Esophagus (tissue), 2 donors: ENCODE results near the gene ZDHHC14. TPM values are rescaled to one million over a fixed set of nuclear protein-coding genes. Genes with fewer than 3 reads are reported as not detected.

Experiments
- H3K27ac ChIP-seq, 2 donors: one replicate each; pipeline ENCODE4 v1.5.1; 2013; ENCODE audit warnings: low read depth in 2 of 2, mild to moderate bottlenecking in 2 of 2, inconsistent platforms in 1 of 2, low read length in 1 of 2, moderate library complexity in 1 of 2
- H3K27me3 ChIP-seq, 2 donors: one replicate each; pipeline ENCODE4 v1.6.1; 2013; ENCODE audit warnings: low read length in 2 of 2, control low read depth in 1 of 2, mild to moderate bottlenecking in 1 of 2; ENCODE audit not compliant: insufficient read depth in 2 of 2, control insufficient read depth in 1 of 2
- H3K36me3 ChIP-seq, 2 donors: one replicate each; pipeline ENCODE4 v1.6.1; 2013; ENCODE audit warnings: low read length in 1 of 2; ENCODE audit not compliant: control insufficient read depth in 2 of 2, insufficient read depth in 2 of 2
- H3K4me1 ChIP-seq, 2 donors: one replicate each; pipeline ENCODE4 v1.6.1; 2013; ENCODE audit warnings: low read length in 1 of 2; ENCODE audit not compliant: control insufficient read depth in 2 of 2, insufficient read depth in 2 of 2
- H3K4me3 ChIP-seq, 2 donors: one replicate each; pipeline ENCODE4 v1.5.1; 2013; ENCODE audit warnings: low read length in 2 of 2, mild to moderate bottlenecking in 2 of 2, low read depth in 1 of 2, moderate library complexity in 1 of 2
- H3K9me3 ChIP-seq, 2 donors: one replicate each; pipeline ENCODE4 v1.6.1; 2013; ENCODE audit warnings: mild to moderate bottlenecking in 2 of 2, low read depth in 1 of 2, low read length in 1 of 2, moderate library complexity in 1 of 2; ENCODE audit not compliant: control insufficient read depth in 2 of 2, insufficient read depth in 1 of 2
- WGBS, 2 donors: extraction: QIAGEN DNeasy Blood & Tissue Kit; methylation state at CpG; one replicate each; pipeline ENCODE4 v1.1.7; 2013; 5-methylcytosine and 5-hydroxymethylcytosine counted together
- polyA plus RNA-seq, 2 donors: library from polyadenylated mRNA; stranded (reverse); fragments of 200-250 nt; gene quantifications; one replicate each; pipeline ENCODE4 v1.2.3, GENCODE V29; 2013
- donor health status: healthy with polysubstance abuse.
- donor health status: Bipolar disorder and iron deficiency.

Gene ZDHHC14
- polyA plus RNA-seq, 2 donors = 2.9 to 3.7 TPM

- Histone ChIP-seq H3K27me3 (peaks cover 0 to 2% of the 10 kb centered on the region in 2 donors), H3K9me3 (no peaks in the 10 kb centered on the region), H3K4me1 (no peaks in the 10 kb centered on the region), H3K27ac (no peak overlapping the region), H3K4me3 (no peak overlapping the region), H3K36me3 (no peaks in the 10 kb centered on the region)
- 83 to 89% methylated on average over 8 of the region's 8 CpGs for WGBS, 2 donors
Measured at GRCh38 chr6:157358287-157358686, 22.7 kb upstream of the ZDHHC14 start.

GRCh38 chr6:157361886-157362285 lies 19.1 kb upstream of the ZDHHC14 start:
- WGBS, 2 donors = 73 to 76% methylated on average over 3 of the region's 3 CpGs
- H3K9me3 ChIP-seq = no peaks in the 10 kb centered on the region
- no peaks in the 10 kb centered on the region for H3K27me3 ChIP-seq
- H3K4me1 ChIP-seq = no peaks in the 10 kb centered on the region
- no peak overlapping the region for H3K27ac ChIP-seq
- H3K36me3 ChIP-seq = no peaks in the 10 kb centered on the region
- no peak overlapping the region for H3K4me3 ChIP-seq

GRCh38 chr6:157364705-157365104 lies 16.3 kb upstream of the ZDHHC14 start:
- 98 to 99% methylated on average over 1 of the region's 1 CpG for WGBS, 2 donors
- Histone ChIP-seq H3K4me3 (no peak overlapping the region), H3K27me3 (no peaks in the 10 kb centered on the region), H3K4me1 (no peaks in the 10 kb centered on the region), H3K27ac (no peak overlapping the region), H3K36me3 (no peaks in the 10 kb centered on the region), H3K9me3 (no peaks in the 10 kb centered on the region)

DNA sequence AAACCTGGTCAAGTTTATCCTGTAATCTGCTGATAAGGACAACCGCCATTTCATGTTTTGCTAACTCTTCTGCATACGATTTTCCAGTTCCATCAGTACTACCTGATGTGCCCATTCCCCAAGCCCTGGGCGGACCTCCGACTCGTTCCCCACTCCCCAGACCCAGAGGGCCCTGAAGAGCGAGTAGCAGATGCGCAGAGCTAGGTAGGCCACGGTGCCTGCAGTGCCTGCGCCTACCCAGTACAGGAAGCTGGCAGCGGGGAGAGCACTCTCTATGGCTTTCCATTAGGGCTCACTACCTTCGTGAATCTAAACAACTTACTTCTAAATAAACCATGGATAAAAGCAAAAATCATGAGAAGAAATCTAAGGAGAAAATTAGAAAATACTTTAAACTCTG lies 14.3 kb upstream of the ZDHHC14 start:
- no peaks in the 10 kb centered on the region for H3K36me3 ChIP-seq
- H3K4me3 ChIP-seq = no peak overlapping the region
- H3K4me1 ChIP-seq = no peaks in the 10 kb centered on the region
- no peaks in the 10 kb centered on the region for H3K27me3 ChIP-seq
- H3K9me3 ChIP-seq = no peaks in the 10 kb centered on the region
- WGBS, 2 donors = 91 to 92% methylated on average over 11 of the region's 11 CpGs
- no peak overlapping the region for H3K27ac ChIP-seq

DNA sequence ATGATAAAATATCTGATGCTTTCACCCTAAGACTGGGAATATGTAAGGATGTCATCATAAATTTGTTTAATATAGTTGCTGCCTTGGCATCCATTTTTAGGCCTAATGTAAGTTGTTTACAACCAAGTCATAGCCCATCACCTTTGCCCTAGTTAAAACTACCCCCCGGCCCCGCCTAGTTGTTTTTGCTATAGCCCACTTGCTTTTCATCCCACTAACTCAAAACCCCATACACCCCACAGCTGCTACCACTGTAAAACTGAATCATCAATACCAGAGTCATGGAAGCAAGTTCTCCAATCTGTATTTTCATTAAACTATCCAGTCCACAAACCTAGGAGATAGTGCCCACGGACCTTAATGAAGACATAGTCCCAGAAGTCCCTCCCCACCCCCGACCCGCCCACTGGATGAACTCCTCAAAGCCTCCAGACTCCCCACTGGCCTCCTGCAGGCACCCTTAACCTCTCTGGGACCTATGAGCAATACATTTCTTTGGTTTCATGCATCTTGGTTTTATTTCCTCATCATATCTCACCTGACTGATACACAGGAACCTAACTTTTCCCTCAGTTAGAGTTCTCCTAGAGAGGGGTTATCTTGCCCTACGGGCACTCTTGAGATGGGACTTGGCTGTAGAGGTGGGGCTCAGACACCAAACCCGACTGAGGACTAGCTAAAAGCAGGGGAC lies 12.5 kb upstream of the ZDHHC14 start:
- H3K27me3 ChIP-seq = no peaks in the 10 kb centered on the region
- WGBS, 2 donors = 82 to 84% methylated on average over 7 of the region's 7 CpGs
- no peak overlapping the region for H3K27ac ChIP-seq
- no peak overlapping the region for H3K4me3 ChIP-seq
- H3K36me3 ChIP-seq = no peaks in the 10 kb centered on the region
- H3K4me1 ChIP-seq = no peaks in the 10 kb centered on the region
- H3K9me3 ChIP-seq = no peaks in the 10 kb centered on the region

DNA sequence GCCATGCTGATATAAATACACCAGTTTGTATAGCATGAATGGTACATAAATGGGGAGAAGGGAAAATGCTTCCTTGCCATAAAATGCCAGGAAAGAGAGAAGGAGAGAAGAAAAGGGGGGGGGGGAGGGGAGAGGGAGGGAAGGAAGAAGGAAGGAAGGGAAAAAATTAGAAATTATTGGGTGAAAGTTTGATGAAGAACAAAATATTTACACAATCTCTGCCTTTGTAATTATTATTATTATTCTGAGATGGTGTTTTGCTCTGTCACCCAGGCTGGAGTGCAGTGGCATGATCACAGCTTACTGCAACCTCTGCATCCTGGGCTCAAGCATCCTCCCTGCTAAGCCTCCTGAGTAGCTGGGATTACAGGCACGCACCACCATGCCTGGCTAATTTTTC lies 10.2 kb upstream of the ZDHHC14 start:
- no peak overlapping the region for H3K4me3 ChIP-seq
- H3K4me1 ChIP-seq = no peaks in the 10 kb centered on the region
- no peaks in the 10 kb centered on the region for H3K9me3 ChIP-seq
- H3K36me3 ChIP-seq = no peaks in the 10 kb centered on the region
- no peaks in the 10 kb centered on the region for H3K27me3 ChIP-seq
- no peak overlapping the region for H3K27ac ChIP-seq
- 88% methylated on average over 1 of the region's 1 CpG for WGBS, 2 donors

- Histone ChIP-seq H3K27me3 (no peaks in the 10 kb centered on the region), H3K27ac (no peak overlapping the region), H3K36me3 (no peaks in the 10 kb centered on the region), H3K9me3 (no peaks in the 10 kb centered on the region), H3K4me3 (no peak overlapping the region), H3K4me1 (no peaks in the 10 kb centered on the region)
- WGBS, 2 donors = 88 to 91% methylated on average over 10 of the region's 10 CpGs
Measured at GRCh38 chr6:157372501-157373280, 8.3 kb upstream of the ZDHHC14 start.

DNA sequence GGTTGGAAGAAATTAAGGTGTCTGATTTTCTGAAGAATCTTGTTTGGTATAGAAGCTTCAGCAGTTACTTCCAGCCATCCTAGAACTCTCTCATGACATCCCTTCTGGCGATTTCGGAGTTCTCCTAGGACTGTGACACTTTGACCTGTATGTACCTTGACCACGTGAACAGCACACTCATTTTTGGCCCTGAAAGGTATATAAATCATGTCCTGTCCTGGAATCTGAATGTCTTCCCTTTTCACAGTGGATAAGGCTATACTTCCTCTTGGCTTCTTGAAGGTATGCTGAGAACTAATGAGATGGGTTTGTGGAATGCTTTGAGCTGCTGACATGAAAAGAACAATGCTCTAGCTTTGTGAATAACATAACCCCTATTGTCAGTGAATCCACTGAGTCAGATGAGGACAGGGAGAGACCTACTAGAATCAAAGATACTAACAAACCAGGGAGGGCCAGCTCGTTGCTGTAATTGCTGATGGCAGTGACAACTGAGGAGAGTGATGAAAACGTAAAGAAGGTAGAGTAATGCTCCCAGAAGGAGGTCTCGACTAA lies 6.0 kb upstream of the ZDHHC14 start:
- no peak overlapping the region for H3K27ac ChIP-seq
- no peak overlapping the region for H3K4me3 ChIP-seq
- H3K9me3 ChIP-seq = no peaks in the 10 kb centered on the region
- H3K36me3 ChIP-seq = no peaks in the 10 kb centered on the region
- H3K27me3 ChIP-seq = no peaks in the 10 kb centered on the region
- no peaks in the 10 kb centered on the region for H3K4me1 ChIP-seq
- whole genome bisulfite sequencing, 2 donors = 68 to 75% methylated on average over 6 of the region's 6 CpGs

DNA sequence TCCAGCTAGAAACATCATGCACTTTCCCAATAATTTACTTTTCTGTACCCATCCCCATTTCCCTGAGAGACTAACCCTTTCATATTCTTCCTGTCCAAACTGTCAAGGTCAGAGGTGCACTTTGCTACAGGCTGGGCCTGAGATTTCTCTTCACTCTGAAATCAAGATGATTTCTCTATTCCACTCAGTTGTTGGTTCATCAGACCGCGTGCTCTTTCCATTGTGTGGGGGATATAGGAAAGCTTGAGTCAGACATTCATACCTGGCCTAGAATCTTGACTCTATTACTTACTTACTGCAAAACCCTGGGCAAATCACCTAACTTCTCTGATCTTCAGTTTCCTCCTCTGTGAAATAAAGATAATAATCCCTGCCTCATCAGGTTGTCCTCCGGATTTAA lies 4.7 kb upstream of the ZDHHC14 start:
- Histone ChIP-seq H3K4me1 (no peaks in the 10 kb centered on the region), H3K27me3 (no peaks in the 10 kb centered on the region), H3K27ac (no peak overlapping the region), H3K9me3 (no peaks in the 10 kb centered on the region), H3K36me3 (no peaks in the 10 kb centered on the region), H3K4me3 (no peak overlapping the region)
- WGBS, 2 donors = 90 to 91% methylated on average over 3 of the region's 3 CpGs
